Head of caudate nucleus (tissue), 42 donors: ENCODE results near the gene CPE.
"Not testable (repeated sequence)": the region's sequence is repeated elsewhere in the genome, so short reads cannot be mapped to it uniquely, and the experiment has no call there.

ENCODE experiments used
- DNase-seq, 42 donors: peaks; one replicate each; pipeline versions ENCODE4 v3.0.0 to v3.0.0-alpha.2; 2020 to 2021; ENCODE audit warnings: mixed read lengths in 7 of 42
- intact Hi-C: fragments of 100-400 bp; cut with DNase I; formaldehyde crosslinking; loops from one replicate; pipeline ENCODE4 v1.15.0; 2022

The CPE gene

GRCh38 chr4:165378745-165379677 is at the start of gene CPE:
TSS of gene CPE (plus strand) at chr4:165379008. CDS start at chr4:165379222, 214 bp downstream.
- DNase-seq, result peak; percentile 62 to 93 (median 84)

DNA sequence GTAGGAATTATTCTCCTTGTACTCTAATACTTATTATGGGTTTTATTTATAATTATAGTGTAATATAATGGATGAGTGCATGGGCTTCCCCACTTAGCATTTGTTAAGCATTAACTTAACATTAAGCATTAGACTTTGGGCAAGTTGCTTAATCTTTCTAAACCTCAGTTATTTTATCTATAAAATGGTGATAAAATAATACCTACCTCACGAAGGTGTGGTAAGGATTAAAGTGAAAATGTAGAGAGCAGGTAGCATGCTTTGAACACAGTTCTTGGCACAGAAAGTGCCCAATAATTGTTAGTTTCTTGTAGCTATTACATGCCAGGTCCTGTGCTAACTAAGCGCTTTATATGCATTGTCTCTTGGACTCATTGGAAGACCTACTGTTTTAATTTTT is 48.7 kb upstream of the CPE start:
- DNase-seq, result no peak
- intact Hi-C loops, result no loop called here

More at GRCh38 chr4:165378745-165379677, at the start of gene CPE:
- intact Hi-C loops, result no loop called here

- intact Hi-C loops, result no loop called here
- DNase-seq, result no peak
Observed at GRCh38 chr4:165330666-165331065, 48.1 kb upstream of the CPE start.

GRCh38 chr4:165331359-165331758 is 47.4 kb upstream of the CPE start:
- DNase-seq, result no peak
- intact Hi-C loops, result no loop called here

DNA sequence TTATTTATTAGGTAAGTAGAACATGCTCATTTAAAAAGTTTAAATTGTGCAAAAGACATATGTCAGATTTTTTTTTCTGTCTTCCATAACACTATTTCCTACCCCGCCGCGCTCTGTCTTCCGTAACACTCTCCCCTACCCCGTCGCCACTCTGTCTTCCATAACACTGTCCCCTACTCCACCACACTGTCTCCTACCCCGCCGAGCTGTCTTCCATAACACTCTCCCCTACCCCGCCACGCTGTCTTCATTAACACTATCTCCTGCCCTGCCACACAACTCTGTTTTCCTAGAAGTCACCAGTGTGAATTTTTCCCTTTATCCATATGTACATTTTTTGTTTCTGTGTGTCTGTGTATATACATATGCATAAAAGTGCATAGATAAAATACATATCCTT is 47.0 kb upstream of the CPE start:
- intact Hi-C loops, result no loop called here
- DNase-seq, result peak in 1 of 42 donors; percentile 21

GRCh38 chr4:165332502-165332901 is 46.3 kb upstream of the CPE start:
- no peak for DNase-seq
- intact Hi-C loops, result no loop called here

GRCh38 chr4:165335163-165335703 is 43.6 kb upstream of the CPE start:
- no peak for DNase-seq
- intact Hi-C loops, result no loop called here

- intact Hi-C loops, result no loop called here
- no peak for DNase-seq
Observed at GRCh38 chr4:165336743-165337142, 42.1 kb upstream of the CPE start.

GRCh38 chr4:165342340-165342739 is 36.5 kb upstream of the CPE start:
- intact Hi-C loops, result loop anchor here (5.0 kb wide), 1 partner anchor 210 kb away; no protein-coding TSS in a partner anchor

GRCh38 chr4:165343353-165344191 is 35.2 kb upstream of the CPE start:
- intact Hi-C loops, result loop anchor here (5.0 kb wide), 1 partner anchor 211 kb away; no protein-coding TSS in a partner anchor
- DNase-seq, result peak in 18 of 42 donors; percentile 23 to 63 (median 41)

More at GRCh38 chr4:165342340-165342739, 36.5 kb upstream of the CPE start:
- DNase-seq, result not testable (repeated sequence)

DNA sequence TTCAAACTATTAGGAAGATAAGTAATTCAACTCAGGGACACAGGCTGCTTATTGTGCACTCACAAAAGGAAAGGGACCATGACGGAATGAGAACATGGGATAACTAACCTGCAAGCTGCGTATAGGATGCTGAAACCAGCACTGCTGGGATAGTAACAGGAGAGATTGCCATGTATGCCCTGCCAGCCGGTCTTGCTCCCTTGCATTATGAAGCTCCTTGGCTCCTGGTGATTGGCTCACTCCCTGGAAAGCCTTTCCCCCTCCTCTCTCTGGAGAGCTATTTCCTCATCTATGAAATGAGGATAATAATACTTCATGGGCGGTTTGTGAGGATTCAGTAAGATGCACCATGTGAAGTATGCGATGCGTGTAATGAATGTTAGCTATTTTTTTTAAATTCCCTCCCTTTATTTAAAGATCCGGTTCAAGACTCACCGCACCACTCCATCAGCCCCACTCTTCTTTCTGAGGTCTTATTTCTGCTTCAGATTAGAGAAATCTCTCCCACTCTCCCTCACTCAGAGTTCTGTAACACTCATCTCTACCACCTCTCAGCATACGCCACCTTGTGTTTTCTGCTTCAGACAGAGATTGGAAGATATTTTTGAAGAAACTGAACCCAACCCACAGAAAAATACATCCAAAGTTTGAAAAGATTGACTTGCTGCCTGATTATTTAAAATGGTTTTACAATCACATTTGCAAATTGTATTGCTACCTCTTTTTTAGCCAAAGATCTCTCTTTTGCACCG is 33.0 kb upstream of the CPE start:
- peak in 11 of 42 donors; percentile 19 to 62 (median 32) for DNase-seq
- intact Hi-C loops, result no loop called here

GRCh38 chr4:165347647-165348569 is 30.9 kb upstream of the CPE start:
- DNase-seq, result peak in 13 of 42 donors; percentile 16 to 75 (median 31)
- intact Hi-C loops, result no loop called here

GRCh38 chr4:165351359-165352130 is 27.3 kb upstream of the CPE start:
- intact Hi-C loops, result loop anchor here (10.0 kb wide), 1 partner anchor 113 kb away; no protein-coding TSS in a partner anchor
- no peak for DNase-seq

GRCh38 chr4:165355900-165356300 is 22.9 kb upstream of the CPE start:
- DNase-seq, result peak in 36 of 42 donors; percentile 19 to 82 (median 60)
- intact Hi-C loops, result loop anchor here (10.0 kb wide), 1 partner anchor 109 kb away; no protein-coding TSS in a partner anchor

DNA sequence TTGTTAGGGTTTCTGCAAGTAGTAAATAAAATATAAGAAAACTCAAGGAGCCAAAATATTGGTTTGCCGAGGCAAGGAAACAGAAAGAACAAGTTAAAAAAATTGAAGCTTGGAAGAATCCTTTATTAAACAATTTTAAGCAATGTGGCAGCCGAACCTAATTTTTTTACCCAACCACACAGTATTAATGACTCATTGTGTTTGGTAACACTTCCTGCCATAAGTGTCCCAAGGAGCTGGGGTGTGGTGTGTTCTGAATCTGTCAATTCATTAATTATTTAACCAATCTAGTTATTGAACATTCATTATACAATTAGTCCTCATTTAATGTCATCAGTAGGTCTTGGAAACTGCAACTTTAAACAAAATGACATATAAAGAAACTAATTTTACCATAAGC is 19.3 kb upstream of the CPE start:
- no peak for DNase-seq
- intact Hi-C loops, result loop anchor here (10.0 kb wide), 1 partner anchor 105 kb away; no protein-coding TSS in a partner anchor

GRCh38 chr4:165360041-165360695 is 18.6 kb upstream of the CPE start:
- intact Hi-C loops, result no loop called here
- DNase-seq, result no peak
